Measurements from ENCODE around the gene TRPV4. TPM values are rescaled to one million over a fixed set of nuclear protein-coding genes. Genes with fewer than 3 reads are reported as not detected.

Gene TRPV4
- 1 to 10 TPM; 2.0 to 5.7 TPM for total RNA-seq

DNA sequence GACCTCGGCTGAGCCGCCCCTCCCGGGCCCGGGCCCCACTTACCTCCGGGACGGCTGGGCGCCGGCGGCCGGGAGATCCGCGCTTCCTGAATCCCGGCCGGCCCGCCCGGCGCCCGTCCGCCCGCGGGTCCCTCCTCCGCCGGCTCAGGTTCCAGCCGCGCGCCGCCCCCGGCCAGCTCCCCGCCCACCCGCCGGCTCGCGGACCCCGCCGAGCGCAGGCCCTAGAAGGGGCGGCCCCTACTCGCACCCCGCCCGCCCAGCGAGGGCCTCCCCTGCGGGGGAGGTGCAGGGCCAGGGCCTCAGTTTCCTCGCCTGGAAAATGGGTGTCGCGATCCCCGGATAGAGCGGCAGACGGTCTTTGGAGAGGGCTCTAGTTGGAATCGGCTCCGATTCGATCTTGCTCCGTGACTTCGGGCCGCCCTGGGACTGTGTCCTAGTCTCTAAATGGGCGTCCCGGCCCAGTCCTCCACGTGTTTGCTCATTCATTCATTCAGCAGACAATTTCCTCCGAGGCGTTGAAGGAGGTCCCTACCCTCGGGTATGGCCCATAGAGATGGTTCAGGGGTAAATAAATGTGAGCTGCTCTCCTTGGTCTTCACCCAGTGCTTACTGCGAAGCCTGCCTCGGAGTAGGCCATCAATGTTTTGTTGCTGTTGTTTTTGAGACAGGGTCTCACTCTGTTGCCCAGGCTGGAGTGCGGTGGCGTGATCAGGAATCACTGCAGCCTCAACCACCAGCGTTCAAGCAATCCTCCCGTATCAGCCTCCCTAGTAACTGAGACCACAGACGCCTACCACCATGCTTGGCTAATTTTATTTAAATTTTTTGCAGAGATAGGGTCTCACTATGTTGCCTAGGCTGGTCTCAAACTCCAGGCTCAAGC lies at the start of gene TRPV4:
Gene TRPV4 (minus strand): TSS at position 92 of the 883 bp plus-strand sequence. CDS start 18,602 bp downstream, outside the sequence.
- no peak within 1 kb of the TSS for H3K27ac ChIP-seq
- ATAC-seq (ENCODE audit: insufficient number of reproducible peaks, low FRiP score, low read depth): no peak
- DNase-seq (ENCODE audit: low spot score): no peak
- H3K27me3 ChIP-seq (replicated peaks; ENCODE audit: insufficient read depth): no peaks in the 10 kb centered on the region
- no peaks in the 10 kb centered on the region for H3K36me3 ChIP-seq
- H3K4me1 ChIP-seq (ENCODE audit: control insufficient read depth in 1 of 2, low read depth in 2 of 2): peaks cover 0 to 4% of the 10 kb centered on the region in 2 donors
- no peak for TF ChIP-seq CTCF (IDR thresholded peaks at IDR 0.05)
- H3K9me3 ChIP-seq: no peaks in the 10 kb centered on the region
- H3K4me3 ChIP-seq: peak within 1 kb of the TSS; percentile 66

- no peak for TF ChIP-seq CTCF (IDR thresholded peaks at IDR 0.05)
- Histone ChIP-seq H3K27me3 (replicated peaks; ENCODE audit: insufficient read depth) (no peaks in the 10 kb centered on the region), H3K27ac (no peak overlapping the region), H3K4me1 (ENCODE audit: control insufficient read depth in 1 of 2, low read depth in 2 of 2) (peaks cover 9 to 33% of the 10 kb centered on the region in 2 donors), H3K36me3 (no peaks in the 10 kb centered on the region), H3K4me3 (no peak overlapping the region), H3K9me3 (no peaks in the 10 kb centered on the region)
- DNase-seq (ENCODE audit: low spot score) (no peak), ATAC-seq (ENCODE audit: insufficient number of reproducible peaks, low FRiP score, low read depth) (no peak)
Observed at GRCh38 chr12:109881752-109882151, 48.6 kb upstream of the TRPV4 start.

GRCh38 chr12:109880938-109881337 lies 47.7 kb upstream of the TRPV4 start:
- peaks cover 9 to 41% of the 10 kb centered on the region in 2 donors for H3K4me1 ChIP-seq (ENCODE audit: control insufficient read depth in 1 of 2, low read depth in 2 of 2)
- DNase-seq (ENCODE audit: low spot score) (no peak), ATAC-seq (ENCODE audit: insufficient number of reproducible peaks, low FRiP score, low read depth) (no peak)
- no peaks in the 10 kb centered on the region for H3K9me3 ChIP-seq
- H3K36me3 ChIP-seq: no peaks in the 10 kb centered on the region
- peak overlapping the region; percentile 81 for H3K4me3 ChIP-seq
- no peak for TF ChIP-seq CTCF (IDR thresholded peaks at IDR 0.05)
- H3K27me3 ChIP-seq (replicated peaks; ENCODE audit: insufficient read depth): no peaks in the 10 kb centered on the region
- H3K27ac ChIP-seq: peak overlapping the region in 1 of 2 donors; percentile 9

- peak; percentile 25 for TF ChIP-seq CTCF (IDR thresholded peaks at IDR 0.05)
- H3K27ac ChIP-seq: peak within 1 kb of the TSS; percentile 49 to 57
- H3K9me3 ChIP-seq: no peaks in the 10 kb centered on the region
- no peaks in the 10 kb centered on the region for H3K36me3 ChIP-seq
- ATAC-seq (ENCODE audit: insufficient number of reproducible peaks, low FRiP score, low read depth) (peak; percentile 85), DNase-seq (ENCODE audit: low spot score) (peak; percentile 20)
- peaks cover 9 to 41% of the 10 kb centered on the region in 2 donors for H3K4me1 ChIP-seq (ENCODE audit: control insufficient read depth in 1 of 2, low read depth in 2 of 2)
- H3K4me3 ChIP-seq: peak within 1 kb of the TSS; percentile 81
- no peaks in the 10 kb centered on the region for H3K27me3 ChIP-seq (replicated peaks; ENCODE audit: insufficient read depth)
Observed at GRCh38 chr12:109880043-109880931, 47.1 kb upstream of the TRPV4 start, which contains the start of gene GLTP. GLTP (minus strand) TSS chr12:109880541; CDS start chr12:109880374, 167 bp downstream.
